Mesendoderm (in vitro differentiated cells): Measurements from ENCODE around the gene SND1.

ENCODE experiments used
- DNase-seq: peaks from one replicate; pipeline ENCODE4 v3.0.0; 2013
- H2AK5ac ChIP-seq: 2 replicates; pipeline ENCODE4 v1.6.1; 2013; ENCODE audit warnings: low read length, inconsistent platforms
- H2BK120ac ChIP-seq: 2 replicates; pipeline ENCODE4 v1.6.1; 2013; ENCODE audit warnings: low read depth, mild to moderate bottlenecking, low read length, moderate library complexity, mixed read lengths
- H2BK15ac ChIP-seq: replicated peaks from 2 replicates; pipeline ENCODE4 v1.6.1; 2013; ENCODE audit warnings: low read depth, mild to moderate bottlenecking, moderate library complexity
- H2BK5ac ChIP-seq: 2 replicates; pipeline ENCODE4 v1.6.1; 2013; ENCODE audit warnings: low read length, inconsistent platforms
- H3K18ac ChIP-seq: 2 replicates; pipeline ENCODE4 v1.6.1; 2013; ENCODE audit warnings: mild to moderate bottlenecking, low read length, mixed read lengths
- H3K23ac ChIP-seq: one replicate; pipeline ENCODE4 v1.6.1; 2013; ENCODE audit warnings: low read length
- H3K27ac ChIP-seq: 2 replicates; pipeline ENCODE4 v1.5.1; 2013; ENCODE audit warnings: low read depth, mild to moderate bottlenecking, inconsistent platforms, low read length, moderate library complexity
- H3K27me3 ChIP-seq: 2 replicates; pipeline ENCODE4 v1.6.1; 2013; ENCODE audit warnings: low read length, control low read depth, mild to moderate bottlenecking, inconsistent platforms; ENCODE audit not compliant: insufficient read depth, poor library complexity
- H3K36me3 ChIP-seq: 2 replicates; pipeline ENCODE4 v1.6.1; 2013; ENCODE audit warnings: low read length, inconsistent platforms; ENCODE audit not compliant: control insufficient read depth, insufficient read depth
- H3K4ac ChIP-seq: one replicate; pipeline ENCODE4 v1.6.1; 2013; ENCODE audit warnings: low read depth, mild to moderate bottlenecking, low read length, moderate library complexity
- H3K4me1 ChIP-seq: 2 replicates; pipeline ENCODE4 v1.6.1; 2013; ENCODE audit warnings: low read depth, low read length, inconsistent platforms; ENCODE audit not compliant: control insufficient read depth
- H3K4me2 ChIP-seq: 2 replicates; pipeline ENCODE4 v1.6.1; 2013; ENCODE audit warnings: low read length
- H3K4me3 ChIP-seq: 2 replicates; pipeline ENCODE4 v1.5.1; 2013; ENCODE audit warnings: mild to moderate bottlenecking, low read length
- H3K56ac ChIP-seq: one replicate; pipeline ENCODE4 v1.6.1; 2013; ENCODE audit warnings: low read length
- H3K79me1 ChIP-seq: 2 replicates; pipeline ENCODE4 v1.6.1; 2013; ENCODE audit warnings: low read length, inconsistent platforms
- H3K79me2 ChIP-seq: 2 replicates; pipeline ENCODE4 v1.6.1; 2013; ENCODE audit warnings: mild to moderate bottlenecking, low read length; ENCODE audit not compliant: control insufficient read depth, insufficient read depth
- H3K9ac ChIP-seq: 2 replicates; pipeline ENCODE4 v1.6.1; 2013; ENCODE audit warnings: low read length, inconsistent platforms
- H4K5ac ChIP-seq: one replicate; pipeline ENCODE4 v1.6.1; 2013; ENCODE audit warnings: low read length
- H4K8ac ChIP-seq: one replicate; pipeline ENCODE4 v1.6.1; 2013; ENCODE audit warnings: low read depth, mild to moderate bottlenecking, control low read depth, low read length, moderate library complexity
- WGBS: extraction: QIAGEN DNeasy Blood & Tissue Kit; methylation state at CpG from one replicate; pipeline ENCODE4 v1.1.7; 2013; ENCODE audit warnings: low lambda C conversion rate, missing lambda C conversion rate; ENCODE audit not compliant: insufficient coverage; ENCODE audit errors: extremely low coverage; 5-methylcytosine and 5-hydroxymethylcytosine counted together

Gene SND1

DNA sequence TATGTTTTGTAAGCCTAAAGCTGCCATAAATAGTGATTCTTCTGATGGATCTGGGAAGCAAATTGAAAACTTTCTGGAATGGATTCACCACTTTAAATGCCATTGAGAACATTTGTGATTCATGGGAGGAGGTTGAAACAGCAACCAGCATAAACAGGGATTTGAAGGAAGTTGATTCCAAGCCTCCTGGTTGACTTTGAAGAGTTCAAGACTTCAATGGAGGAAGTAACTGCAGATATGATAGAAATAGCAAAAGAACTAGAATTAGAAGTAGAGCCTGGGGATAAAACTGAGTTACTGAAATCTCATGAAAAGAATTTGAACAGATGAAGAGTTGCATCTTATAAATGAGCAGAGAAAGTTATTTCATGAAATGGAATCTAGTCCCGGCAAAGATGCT lies 280.1 kb downstream of the SND1 start:
- Histone ChIP-seq H3K79me1 (peaks cover 5% of the 10 kb centered on the region), H3K27me3 (no peaks in the 10 kb centered on the region), H3K9ac (no peak overlapping the region), H4K8ac (no peak overlapping the region), H3K79me2 (peaks cover 3% of the 10 kb centered on the region), H2BK120ac (no peak overlapping the region), H4K5ac (no peak overlapping the region), H3K4ac (no peak overlapping the region), H2BK5ac (no peak overlapping the region), H3K4me2 (no peak overlapping the region), H3K56ac (no peak overlapping the region), H2BK15ac (no peak overlapping the region), H3K36me3 (peaks cover 2% of the 10 kb centered on the region), H3K27ac (no peak overlapping the region), H3K4me3 (no peak overlapping the region), H3K18ac (no peak overlapping the region), H3K23ac (no peak overlapping the region), H3K4me1 (peaks cover 4% of the 10 kb centered on the region), H2AK5ac (no peak overlapping the region)
- DNase-seq: no peak
- no CpG with 5 or more reads among the region's 1 CpG for WGBS

DNA sequence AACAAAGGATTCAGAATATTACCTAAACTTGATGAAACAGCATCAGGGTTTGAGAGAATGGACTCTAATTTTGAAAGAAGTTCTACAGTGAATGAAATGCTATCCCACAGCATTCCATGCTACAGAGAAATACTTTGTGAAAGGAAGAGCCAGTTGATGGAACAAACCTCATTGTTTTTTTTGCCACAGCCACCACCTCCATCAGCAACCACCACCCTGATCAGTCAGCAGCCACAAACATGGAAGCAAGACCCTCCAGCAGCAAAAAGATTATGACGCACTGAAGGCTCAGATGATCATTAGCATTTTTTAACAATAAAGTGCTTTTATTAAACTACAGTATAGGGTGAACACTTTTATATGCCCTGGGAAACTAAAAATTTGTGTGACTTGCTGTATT lies 280.5 kb downstream of the SND1 start:
- no peak overlapping the region for H3K4me3 ChIP-seq
- H3K4me2 ChIP-seq: no peak overlapping the region
- peaks cover 2% of the 10 kb centered on the region for H3K79me1 ChIP-seq
- H2BK15ac ChIP-seq: no peak overlapping the region
- no peaks in the 10 kb centered on the region for H3K27me3 ChIP-seq
- peaks cover 2% of the 10 kb centered on the region for H3K36me3 ChIP-seq
- H4K8ac ChIP-seq: no peak overlapping the region
- no peak overlapping the region for H2AK5ac ChIP-seq
- no peak overlapping the region for H3K9ac ChIP-seq
- WGBS: no CpG with 5 or more reads among the region's 1 CpG
- peaks cover 8% of the 10 kb centered on the region for H3K4me1 ChIP-seq
- no peak overlapping the region for H3K4ac ChIP-seq
- no peak overlapping the region for H3K56ac ChIP-seq
- H4K5ac ChIP-seq: no peak overlapping the region
- H3K23ac ChIP-seq: no peak overlapping the region
- H3K27ac ChIP-seq: no peak overlapping the region
- no peaks in the 10 kb centered on the region for H3K79me2 ChIP-seq
- no peak overlapping the region for H2BK120ac ChIP-seq
- DNase-seq: no peak
- no peak overlapping the region for H3K18ac ChIP-seq
- no peak overlapping the region for H2BK5ac ChIP-seq

DNA sequence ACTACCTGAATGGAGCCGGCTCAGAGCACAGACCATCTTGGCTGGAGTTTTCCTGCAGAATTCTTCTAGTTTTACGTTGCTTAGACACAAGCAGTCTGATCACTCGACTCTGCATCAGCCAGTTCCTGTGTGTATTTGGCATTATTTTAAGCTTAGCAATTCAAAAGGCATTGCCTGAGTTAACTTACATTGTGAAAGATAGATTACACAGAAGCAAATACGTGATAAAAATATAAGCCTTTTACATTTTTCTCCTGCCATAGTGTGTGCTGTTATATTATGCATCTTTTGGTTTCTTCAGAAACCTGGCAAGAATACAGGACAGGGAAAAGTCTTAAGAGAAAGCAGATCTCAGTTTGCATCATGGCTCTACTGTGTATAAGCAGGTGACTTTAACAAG lies 281.2 kb downstream of the SND1 start:
- no peaks in the 10 kb centered on the region for H3K79me2 ChIP-seq
- no peak overlapping the region for H4K8ac ChIP-seq
- no peak overlapping the region for H3K23ac ChIP-seq
- WGBS: no CpG with 5 or more reads among the region's 4 CpGs
- no peak overlapping the region for H3K4me2 ChIP-seq
- peaks cover 2% of the 10 kb centered on the region for H3K36me3 ChIP-seq
- H2AK5ac ChIP-seq: no peak overlapping the region
- no peak overlapping the region for H2BK5ac ChIP-seq
- H3K79me1 ChIP-seq: peaks cover 2% of the 10 kb centered on the region
- H2BK120ac ChIP-seq: no peak overlapping the region
- H3K9ac ChIP-seq: no peak overlapping the region
- peaks cover 8% of the 10 kb centered on the region for H3K4me1 ChIP-seq
- no peak overlapping the region for H3K4me3 ChIP-seq
- H3K4ac ChIP-seq: no peak overlapping the region
- no peak overlapping the region for H3K27ac ChIP-seq
- no peak overlapping the region for H2BK15ac ChIP-seq
- no peak overlapping the region for H3K18ac ChIP-seq
- no peaks in the 10 kb centered on the region for H3K27me3 ChIP-seq
- H4K5ac ChIP-seq: no peak overlapping the region
- DNase-seq: no peak
- H3K56ac ChIP-seq: no peak overlapping the region

DNA sequence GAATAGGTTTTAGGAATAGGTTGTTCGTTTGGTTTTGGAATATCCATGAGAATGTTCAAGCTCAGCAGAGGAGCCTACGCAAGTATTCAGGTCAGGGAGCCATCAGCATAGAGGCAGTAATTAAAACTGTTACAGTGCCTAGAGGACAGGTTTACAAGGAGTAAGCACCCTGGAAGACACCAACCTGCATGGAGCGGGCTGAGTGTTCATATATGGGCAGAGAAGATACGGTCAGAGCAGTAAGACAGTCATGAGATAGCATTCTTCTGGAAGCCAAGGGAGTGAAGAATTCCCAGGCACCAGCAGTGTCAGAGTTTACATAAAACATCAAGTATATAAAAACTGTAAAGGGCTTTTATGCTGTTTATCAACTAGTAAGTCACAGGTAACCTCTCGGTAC lies 282.7 kb downstream of the SND1 start:
- Histone ChIP-seq H3K79me1 (peaks cover 2% of the 10 kb centered on the region), H2BK5ac (no peak overlapping the region), H3K56ac (no peak overlapping the region), H3K27ac (no peak overlapping the region), H3K79me2 (no peaks in the 10 kb centered on the region), H3K23ac (no peak overlapping the region), H3K4me1 (peaks cover 8% of the 10 kb centered on the region), H4K5ac (no peak overlapping the region), H2BK120ac (no peak overlapping the region), H2BK15ac (no peak overlapping the region), H3K4ac (no peak overlapping the region), H3K9ac (no peak overlapping the region), H3K36me3 (peaks cover under 1% of the 10 kb centered on the region), H4K8ac (no peak overlapping the region), H3K18ac (no peak overlapping the region), H3K4me2 (no peak overlapping the region), H3K4me3 (no peak overlapping the region), H3K27me3 (no peaks in the 10 kb centered on the region), H2AK5ac (no peak overlapping the region)
- no CpG with 5 or more reads among the region's 5 CpGs for WGBS
- no peak for DNase-seq

DNA sequence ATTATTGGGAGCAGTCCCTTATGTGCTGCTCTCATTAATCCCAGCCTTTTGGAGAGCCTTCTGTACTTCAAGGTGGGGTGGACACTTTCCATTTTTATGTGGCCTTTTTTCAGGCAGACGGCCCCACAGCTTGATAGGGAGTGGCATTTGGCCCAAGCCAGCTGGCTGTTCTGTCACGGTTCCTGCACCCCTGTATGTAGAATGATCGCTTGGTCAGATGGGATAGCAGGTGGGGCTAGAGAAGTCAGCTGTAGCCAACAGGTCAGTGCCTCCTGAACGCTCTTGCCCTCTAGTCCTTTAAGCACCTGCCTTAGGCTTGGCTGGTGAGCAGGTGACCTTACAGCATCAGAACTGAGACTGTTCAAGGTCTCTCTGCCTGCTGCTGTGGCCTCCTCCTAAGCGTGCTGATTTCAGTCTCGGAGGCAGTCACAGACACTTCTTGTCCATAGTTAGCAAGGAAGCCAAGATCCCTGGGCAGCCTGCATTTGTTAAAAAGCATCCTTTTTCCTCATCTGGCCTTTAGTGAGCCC lies 283.9 kb downstream of the SND1 start:
- no CpG with 5 or more reads among the region's 6 CpGs for WGBS

DNA sequence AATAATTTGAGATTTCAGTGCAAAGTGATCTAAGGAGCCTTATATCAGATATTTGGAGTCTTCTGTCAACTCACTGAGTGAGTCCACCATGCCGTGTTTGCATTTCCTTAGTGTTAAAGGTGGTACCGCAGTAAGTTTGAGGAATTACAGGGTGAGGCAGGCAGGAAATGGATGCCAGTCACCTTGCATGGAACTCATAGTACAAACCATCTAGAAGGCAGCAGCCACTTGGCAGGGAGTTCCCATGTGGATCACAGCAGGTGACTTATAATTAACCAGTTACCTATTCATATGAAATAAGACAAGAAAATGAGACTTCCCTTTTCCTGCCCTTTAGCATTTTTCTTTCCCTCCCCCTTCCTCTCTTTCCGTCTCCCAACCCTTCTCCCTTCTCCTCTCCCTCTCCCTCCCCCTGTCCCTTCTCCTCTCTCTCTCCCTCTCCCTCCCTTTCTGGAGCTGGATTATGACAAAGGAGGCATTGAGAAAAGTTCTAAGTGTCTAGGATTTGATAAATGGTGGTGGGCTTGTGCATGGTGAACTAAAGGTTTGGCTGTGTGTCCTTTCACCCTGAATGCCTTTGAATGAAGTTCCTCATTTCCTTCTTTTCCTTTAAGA lies 285.2 kb downstream of the SND1 start:
- H3K23ac ChIP-seq: no peak overlapping the region
- H3K18ac ChIP-seq: no peak overlapping the region
- no peak overlapping the region for H3K27ac ChIP-seq
- H4K5ac ChIP-seq: no peak overlapping the region
- no peak overlapping the region for H3K4me2 ChIP-seq
- H3K4me1 ChIP-seq: peaks cover 8% of the 10 kb centered on the region
- no peak overlapping the region for H2BK15ac ChIP-seq
- H2BK120ac ChIP-seq: no peak overlapping the region
- no peaks in the 10 kb centered on the region for H3K27me3 ChIP-seq
- H3K56ac ChIP-seq: no peak overlapping the region
- DNase-seq: no peak
- no peak overlapping the region for H2AK5ac ChIP-seq
- no peak overlapping the region for H4K8ac ChIP-seq
- H3K79me2 ChIP-seq: no peaks in the 10 kb centered on the region
- H3K79me1 ChIP-seq: peaks cover 4% of the 10 kb centered on the region
- WGBS: no CpG with 5 or more reads among the region's 3 CpGs
- no peak overlapping the region for H2BK5ac ChIP-seq
- no peaks in the 10 kb centered on the region for H3K36me3 ChIP-seq
- no peak overlapping the region for H3K9ac ChIP-seq
- H3K4me3 ChIP-seq: no peak overlapping the region
- H3K4ac ChIP-seq: no peak overlapping the region

More for the DNA sequence above, 283.9 kb downstream of the SND1 start:
- Histone ChIP-seq H3K56ac (no peak overlapping the region), H3K18ac (no peak overlapping the region), H3K36me3 (no peaks in the 10 kb centered on the region), H3K27ac (no peak overlapping the region), H2BK5ac (no peak overlapping the region), H2AK5ac (no peak overlapping the region), H3K4ac (no peak overlapping the region), H4K5ac (no peak overlapping the region), H3K4me3 (no peak overlapping the region), H3K23ac (no peak overlapping the region), H2BK15ac (no peak overlapping the region), H3K9ac (no peak overlapping the region), H3K4me1 (peaks cover 8% of the 10 kb centered on the region), H2BK120ac (no peak overlapping the region), H4K8ac (no peak overlapping the region), H3K79me1 (peaks cover 2% of the 10 kb centered on the region), H3K27me3 (no peaks in the 10 kb centered on the region), H3K79me2 (no peaks in the 10 kb centered on the region), H3K4me2 (no peak overlapping the region)
- no peak for DNase-seq
